AG04450 (cell line): ENCODE data around the gene OTOG. TPM values are rescaled to one million over a fixed set of nuclear protein-coding genes. Genes with fewer than 3 reads are reported as not detected.

Source experiments
- CTCF ChIA-PET: fragments of 300-600, 350-600 bp; formaldehyde crosslinking; extraction: SDS; loops from one replicate; lab custom pipeline; 2022; ENCODE audit warnings: antibody characterized with exemption, inconsistent platforms; lab: Charles Lee
- POLR2A ChIA-PET: fragments of 350-600 bp; formaldehyde crosslinking; extraction: SDS; loops from one replicate; lab custom pipeline; 2021; ENCODE audit warnings: antibody characterized with exemption, inconsistent platforms; lab: Yijun Ruan, JAX
- DNase-seq: peaks from one replicate; pipeline ENCODE4 v3.0.0-alpha.2; 2011; ENCODE audit warnings: low read depth, low spot score
- H3K27ac ChIP-seq: one replicate; pipeline ENCODE4 v1.5.1; 2012; ENCODE audit warnings: low read depth, low read length, control low read depth
- H3K27me3 ChIP-seq: one replicate; pipeline ENCODE4 v1.6.0; 2012; ENCODE audit warnings: low read length; ENCODE audit not compliant: control insufficient read depth, insufficient read depth
- H3K4me3 ChIP-seq: 2 replicates; pipeline ENCODE4 v1.5.1; 2011; ENCODE audit warnings: mild to moderate bottlenecking, low read depth, low read length, control low read depth
- H3K9me3 ChIP-seq: 2 replicates; pipeline ENCODE4 v1.5.1; 2012; ENCODE audit warnings: low read length; ENCODE audit not compliant: control insufficient read depth, insufficient read depth
- CTCF ChIP-seq: IDR thresholded peaks from 2 replicates; pipeline ENCODE4 v1.5.1; 2011; ENCODE audit warnings: low read depth, low read length, control low read depth, inconsistent platforms
- polyA plus RNA-seq: library from polyadenylated mRNA; depleted of rRNA; stranded (reverse); fragments of >200 nt; gene quantifications from 2 replicates; pipeline ENCODE4 v1.2.3, GENCODE V29; 2011

Gene OTOG
- polyA plus RNA-seq, 1 experiment = not detected

- ChIA-PET POLR2A (no interaction called here), CTCF (no interaction called here)
- no peak for DNase-seq
- Histone ChIP-seq H3K27me3 (peaks cover 5% of the 10 kb centered on the region), H3K4me3 (no peak overlapping the region), H3K27ac (no peak overlapping the region), H3K9me3 (no peaks in the 10 kb centered on the region)
- TF ChIP-seq CTCF = no peak
Observed at GRCh38 chr11:17606233-17607082, 59.4 kb downstream of the OTOG start.

- no peak overlapping the region for H3K4me3 ChIP-seq
- no peak overlapping the region for H3K27ac ChIP-seq
- POLR2A ChIA-PET = no interaction called here
- DNase-seq = no peak
- CTCF ChIA-PET = no interaction called here
- no peak for TF ChIP-seq CTCF
- H3K9me3 ChIP-seq = no peaks in the 10 kb centered on the region
- peaks cover 3% of the 10 kb centered on the region for H3K27me3 ChIP-seq
Observed at GRCh38 chr11:17607083-17607429, 60.0 kb downstream of the OTOG start.

- POLR2A ChIA-PET = no interaction called here
- CTCF ChIA-PET = no interaction called here
- no peak for DNase-seq
Observed at GRCh38 chr11:17607591-17608570, 60.8 kb downstream of the OTOG start.

GRCh38 chr11:17608821-17609220 is 61.8 kb downstream of the OTOG start:
- POLR2A ChIA-PET = no interaction called here

More at GRCh38 chr11:17607591-17608570, 60.8 kb downstream of the OTOG start:
- no peak for TF ChIP-seq CTCF
- Histone ChIP-seq H3K27ac (no peak overlapping the region), H3K4me3 (no peak overlapping the region), H3K27me3 (peaks cover 3% of the 10 kb centered on the region), H3K9me3 (no peaks in the 10 kb centered on the region)

More at GRCh38 chr11:17608821-17609220, 61.8 kb downstream of the OTOG start:
- H3K27me3 ChIP-seq = peaks cover 5% of the 10 kb centered on the region
- DNase-seq = no peak
- CTCF ChIA-PET = no interaction called here
- TF ChIP-seq CTCF = no peak
- H3K27ac ChIP-seq = no peak overlapping the region
- no peaks in the 10 kb centered on the region for H3K9me3 ChIP-seq
- H3K4me3 ChIP-seq = no peak overlapping the region
